HG03460 (cell line): ENCODE data around the gene HOXA6.

Source experiments
- ATAC-seq: cut with Tn5 transposase; IDR thresholded peaks from one replicate; pipeline ENCODE4 v1.9.1; 2021; ENCODE audit not compliant: unreplicated experiment

Gene HOXA6

GRCh38 chr7:27151931-27152815 lies 4.6 kb upstream of the HOXA6 start, which contains the start of gene HOXA3:
Gene HOXA3, minus strand, starts transcription at chr7:27152583. Its CDS starts 41,943 bp downstream, at chr7:27110640.
- ATAC-seq = no peak

DNA sequence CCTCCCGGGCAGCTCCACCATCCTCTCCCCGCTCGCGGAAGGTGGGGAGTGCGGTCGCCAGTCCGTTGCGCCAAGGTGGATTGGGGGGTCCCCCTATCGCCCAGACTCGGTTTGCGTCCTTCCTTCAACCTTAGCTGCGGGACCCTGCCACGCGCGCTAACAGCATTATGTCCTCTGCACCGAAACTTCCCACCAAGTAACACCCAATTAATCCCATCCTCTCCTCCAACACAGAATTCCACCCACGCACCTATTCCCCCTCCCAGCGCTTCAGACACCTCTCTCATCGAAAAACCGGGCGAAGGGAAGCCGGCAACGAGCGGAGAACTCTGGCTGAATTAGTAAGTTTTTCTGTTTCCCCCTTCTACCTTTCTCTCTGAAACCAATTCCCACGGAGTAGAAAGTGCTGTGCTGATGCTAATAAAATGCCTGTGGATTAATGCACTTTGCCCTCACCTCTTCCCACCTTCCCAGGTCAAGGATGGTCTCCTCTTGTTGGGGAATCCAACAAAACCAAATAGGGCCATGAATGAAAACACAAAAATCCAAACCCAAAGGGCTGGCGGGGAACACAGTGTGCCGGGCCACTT lies 3.9 kb upstream of the HOXA6 start:
- ATAC-seq = no peak

- peak; percentile 74 for ATAC-seq
Measured at GRCh38 chr7:27150568-27151340, 3.2 kb upstream of the HOXA6 start.

DNA sequence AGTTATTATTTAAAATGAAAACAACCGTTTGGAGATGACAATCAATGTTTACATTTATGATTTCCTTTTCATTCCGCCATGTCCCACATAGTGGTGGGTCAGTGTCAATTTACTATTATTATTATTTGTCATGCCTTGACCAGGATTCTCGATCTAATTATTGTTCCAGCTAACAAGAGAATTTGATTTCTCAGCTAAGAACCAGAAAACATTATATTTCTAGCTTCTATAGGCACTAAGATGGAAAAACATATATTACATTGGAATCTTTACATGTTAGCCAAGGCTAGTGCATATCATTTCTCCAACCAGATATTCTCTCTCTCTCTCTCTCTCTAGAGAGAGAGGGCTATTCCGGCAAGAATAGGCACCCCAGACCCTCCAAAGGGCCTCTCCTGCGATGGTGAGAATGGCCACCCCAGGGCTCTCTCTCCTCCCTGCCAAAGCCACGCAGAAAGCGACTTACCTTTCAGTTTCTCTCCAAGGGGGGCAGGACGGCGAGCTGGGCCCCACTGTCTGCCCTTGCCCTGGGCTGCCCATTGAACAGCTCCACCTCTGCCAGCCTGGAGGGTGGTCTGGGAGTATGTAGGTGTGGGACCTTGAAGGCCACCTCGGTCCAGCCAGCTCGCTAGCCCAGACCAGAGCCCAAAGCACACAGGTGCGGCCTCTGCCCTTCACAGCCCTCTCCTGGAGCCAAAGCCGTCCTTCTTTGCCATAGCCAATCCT lies 2.4 kb upstream of the HOXA6 start:
- peak; percentile 13 for ATAC-seq

GRCh38 chr7:27148756-27149641 lies 1.4 kb upstream of the HOXA6 start:
- ATAC-seq = no peak

DNA sequence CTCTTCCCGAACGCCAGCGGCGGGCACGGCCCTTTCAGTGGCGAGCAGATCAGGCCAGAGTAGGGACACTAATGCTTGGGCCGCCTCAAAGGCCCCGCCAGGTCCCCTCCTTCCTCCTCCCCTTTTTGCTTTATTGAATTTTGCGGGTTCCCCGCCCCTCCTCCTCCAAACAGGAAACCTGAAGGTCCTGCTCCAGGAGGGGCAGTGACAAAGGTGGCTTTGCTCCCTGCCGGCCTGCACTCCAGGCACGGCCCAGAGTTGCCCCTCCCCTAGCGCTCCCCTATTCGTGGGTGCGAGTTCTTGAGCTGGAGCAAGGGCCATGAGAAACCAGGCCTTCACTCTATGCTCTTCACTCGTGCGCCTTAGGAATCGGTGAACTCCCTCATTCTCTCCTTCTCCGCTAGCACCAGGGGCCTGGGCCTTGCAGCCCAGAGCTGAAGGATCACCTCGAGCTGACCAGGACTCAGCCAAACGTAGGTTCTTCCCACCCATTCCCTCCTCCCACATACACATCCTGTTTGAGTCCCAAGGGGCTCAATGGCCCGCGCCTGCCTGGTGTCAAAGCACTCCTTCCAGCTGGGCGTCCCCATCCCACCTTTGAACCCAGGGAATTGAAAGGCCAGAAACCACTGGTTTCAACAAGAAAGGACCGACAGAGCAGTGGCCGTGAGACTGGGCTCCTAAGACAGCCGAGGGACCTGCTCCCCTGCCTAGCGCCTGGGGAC lies 619 bp upstream of the HOXA6 start:
- ATAC-seq = no peak

DNA sequence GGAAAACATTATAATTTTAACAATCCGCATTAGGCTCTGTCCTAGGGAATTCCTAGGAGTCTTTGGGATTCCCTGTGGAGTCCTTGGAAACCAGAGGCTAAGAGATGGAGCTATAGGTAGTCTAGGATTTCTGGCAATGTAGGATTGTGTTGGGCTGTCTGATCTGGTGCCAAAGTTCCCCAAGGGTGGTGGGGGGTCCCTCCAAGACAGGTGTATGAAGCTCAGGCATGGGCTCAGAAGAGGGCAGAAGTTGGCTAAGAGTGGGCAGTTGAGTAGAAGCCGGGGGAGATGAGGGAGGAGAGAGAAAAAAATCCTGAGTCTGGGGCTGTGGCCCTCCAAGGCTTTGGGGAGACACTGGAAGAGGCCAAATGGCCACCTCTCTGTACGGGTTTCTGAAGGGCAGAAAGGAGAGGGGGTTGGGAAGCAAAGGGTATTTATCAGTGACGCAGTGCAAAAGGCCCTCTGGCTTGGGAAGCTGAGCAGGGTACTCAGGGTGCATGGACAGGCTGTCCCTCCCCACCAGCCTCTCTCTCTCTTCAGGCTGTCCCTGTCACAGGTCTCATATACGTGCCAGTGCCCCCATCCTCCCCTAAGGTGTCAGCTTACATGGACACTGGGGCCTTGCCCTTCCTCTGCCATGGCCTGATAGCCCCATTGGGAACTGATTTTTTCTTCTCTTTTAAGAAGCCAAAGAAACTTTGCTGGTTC lies 929 bp downstream of the HOXA6 start:
- no peak for ATAC-seq

DNA sequence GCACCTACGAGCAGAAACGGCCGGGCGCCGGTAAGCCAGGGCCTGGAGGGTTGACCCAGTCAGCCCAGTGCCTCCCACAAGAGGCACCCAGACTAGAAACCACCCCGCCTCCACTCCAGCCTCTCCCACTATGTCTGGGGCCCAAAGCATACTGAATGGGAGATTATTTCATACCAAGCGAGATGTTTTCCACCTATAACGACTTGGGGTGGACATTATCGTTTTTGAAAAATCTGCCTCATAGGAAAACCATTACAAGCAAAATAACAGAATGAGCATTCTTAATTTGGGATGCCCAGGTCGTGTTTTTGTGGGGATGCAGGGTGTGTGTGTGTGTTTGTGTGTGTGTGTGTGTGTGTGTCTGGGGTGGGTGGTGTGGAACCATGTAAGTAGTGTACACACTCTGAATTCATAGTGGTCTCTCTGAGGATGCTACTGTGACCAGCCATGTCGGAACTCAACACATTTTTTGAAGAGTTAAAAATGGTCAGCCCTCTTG lies 1.6 kb downstream of the HOXA6 start:
- no peak for ATAC-seq

- no peak for ATAC-seq
Measured at GRCh38 chr7:27145165-27145913, 2.2 kb downstream of the HOXA6 start.

GRCh38 chr7:27144781-27145164 lies 2.8 kb downstream of the HOXA6 start:
- ATAC-seq = no peak

- no peak for ATAC-seq
Measured at GRCh38 chr7:27143950-27144780, 3.4 kb downstream of the HOXA6 start.

GRCh38 chr7:27143023-27143949 lies 4.3 kb downstream of the HOXA6 start, which contains the start of gene HOXA5:
Gene HOXA5, minus strand, starts transcription at chr7:27143681. Its CDS starts 74 bp downstream, at chr7:27143607.
- no peak for ATAC-seq

GRCh38 chr7:27142580-27143022 lies 5.0 kb downstream of the HOXA6 start:
- ATAC-seq = no peak

GRCh38 chr7:27141923-27142579 lies 5.5 kb downstream of the HOXA6 start:
- ATAC-seq = no peak
